ENCODE measurements around the gene SUSD4. TPM values are rescaled to one million over a fixed set of nuclear protein-coding genes. Genes with fewer than 3 reads are reported as not detected.

SUSD4 gene
- polyA plus RNA-seq, 1 of the 3 experiments (the other 2 are of a cell fraction) = 0.31 TPM

GRCh38 chr1:223332997-223333396 is 31.0 kb downstream of the SUSD4 start:
- CTCF ChIA-PET = interaction anchor here (1.3 kb wide), 1 partner anchor 10 kb away, joined by 3 read pairs; no protein-coding TSS in a partner anchor
- no peaks in the 10 kb centered on the region for H3F3A ChIP-seq (replicated peaks; ENCODE audit: insufficient read depth)

GRCh38 chr1:223331929-223332328 is 32.0 kb downstream of the SUSD4 start:
- Histone ChIP-seq H2AFZ (ENCODE audit: low read depth) (no peak overlapping the region), H3K36me3 (replicated peaks in 1 of 2; ENCODE audit: control insufficient read depth in 1 of 2, insufficient read depth in 2 of 2, low read length in 1 of 2) (no peaks in the 10 kb centered on the region), H3K4me2 (no peak overlapping the region), H3K9me2 (no peaks in the 10 kb centered on the region), H3K9me3 (no peaks in the 10 kb centered on the region), H3K27me3 (ENCODE audit: insufficient read depth) (peaks cover 4% of the 10 kb centered on the region; the same call in 1 of the 2 replicates), H3K27ac (ENCODE audit: low read depth in 2 of 2, low read length in 1 of 2) (no peak overlapping the region), H4K20me1 (ENCODE audit: insufficient read depth) (no peaks in the 10 kb centered on the region), H3K9ac (no peak overlapping the region), H3F3A (replicated peaks; ENCODE audit: insufficient read depth) (no peaks in the 10 kb centered on the region), H3K4me1 (ENCODE audit: control insufficient read depth in 1 of 2, insufficient read depth in 2 of 2, low read depth in 1 of 2, low read length in 1 of 2) (no peaks in the 10 kb centered on the region), H3K4me3 (ENCODE audit: low read depth in 2 of 2, low read length in 1 of 2) (no peak overlapping the region), H3K79me2 (ENCODE audit: insufficient read depth) (no peaks in the 10 kb centered on the region)
- no peak for TF ChIP-seq EZH2phosphoT487 (IDR thresholded peaks at IDR 0.05; ENCODE audit: borderline replicate concordance, low read depth)
- no peak for TF ChIP-seq GABPA (IDR thresholded peaks at IDR 0.05; ENCODE audit: low read depth)
- ChIA-PET POLR2A (no interaction called here), CTCF (no interaction called here)
- no peak for DNase-seq
- WGBS (ENCODE audit: low lambda C conversion rate) = 0% methylated on average over 1 of the region's 1 CpG

More at GRCh38 chr1:223332997-223333396, 31.0 kb downstream of the SUSD4 start:
- Histone ChIP-seq H3K9me2 (no peaks in the 10 kb centered on the region), H3K4me2 (no peak overlapping the region), H2AFZ (ENCODE audit: low read depth) (no peak overlapping the region), H3K9me3 (no peaks in the 10 kb centered on the region), H3K79me2 (ENCODE audit: insufficient read depth) (no peaks in the 10 kb centered on the region), H4K20me1 (ENCODE audit: insufficient read depth) (no peaks in the 10 kb centered on the region), H3K27ac (ENCODE audit: low read depth in 2 of 2, low read length in 1 of 2) (no peak overlapping the region), H3K27me3 (ENCODE audit: insufficient read depth) (peaks cover 4% of the 10 kb centered on the region; the same call in 1 of the 2 replicates), H3K4me1 (ENCODE audit: control insufficient read depth in 1 of 2, insufficient read depth in 2 of 2, low read depth in 1 of 2, low read length in 1 of 2) (no peaks in the 10 kb centered on the region), H3K36me3 (replicated peaks in 1 of 2; ENCODE audit: control insufficient read depth in 1 of 2, insufficient read depth in 2 of 2, low read length in 1 of 2) (no peaks in the 10 kb centered on the region), H3K9ac (no peak overlapping the region), H3K4me3 (ENCODE audit: low read depth in 2 of 2, low read length in 1 of 2) (no peak overlapping the region)
- no peak for DNase-seq
- no peak for TF ChIP-seq FOXJ3 (CRISPR knock-in tag; IDR thresholded peaks at IDR 0.05)
- no peak for TF ChIP-seq GABPA (IDR thresholded peaks at IDR 0.05; ENCODE audit: low read depth)
- no peak for TF ChIP-seq MXI1 (IDR thresholded peaks at IDR 0.05; ENCODE audit: low read depth, low read length)
- TF ChIP-seq, protein P1, sequence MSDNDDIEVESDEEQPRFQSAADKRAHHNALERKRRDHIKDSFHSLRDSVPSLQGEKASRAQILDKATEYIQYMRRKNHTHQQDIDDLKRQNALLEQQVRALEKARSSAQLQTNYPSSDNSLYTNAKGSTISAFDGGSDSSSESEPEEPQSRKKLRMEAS (IDR thresholded peaks at IDR 0.05; ENCODE audit: low read depth) = no peak
- TF ChIP-seq, protein P2, sequence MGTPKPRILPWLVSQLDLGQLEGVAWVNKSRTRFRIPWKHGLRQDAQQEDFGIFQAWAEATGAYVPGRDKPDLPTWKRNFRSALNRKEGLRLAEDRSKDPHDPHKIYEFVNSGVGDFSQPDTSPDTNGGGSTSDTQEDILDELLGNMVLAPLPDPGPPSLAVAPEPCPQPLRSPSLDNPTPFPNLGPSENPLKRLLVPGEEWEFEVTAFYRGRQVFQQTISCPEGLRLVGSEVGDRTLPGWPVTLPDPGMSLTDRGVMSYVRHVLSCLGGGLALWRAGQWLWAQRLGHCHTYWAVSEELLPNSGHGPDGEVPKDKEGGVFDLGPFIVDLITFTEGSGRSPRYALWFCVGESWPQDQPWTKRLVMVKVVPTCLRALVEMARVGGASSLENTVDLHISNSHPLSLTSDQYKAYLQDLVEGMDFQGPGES (IDR thresholded peaks at IDR 0.05; ENCODE audit: low read depth, low read length) = no peak
- no peak for TF ChIP-seq NFIC (IDR thresholded peaks at IDR 0.05; ENCODE audit: borderline replicate concordance)
- no peak for TF ChIP-seq TCF12 (IDR thresholded peaks at IDR 0.05)
- no peak for TF ChIP-seq POLR2AphosphoS5 (IDR thresholded peaks at IDR 0.05; ENCODE audit: low read depth, low read length)
- TF ChIP-seq SIN3A (IDR thresholded peaks at IDR 0.05; ENCODE audit: borderline replicate concordance, low read depth, low read length) = no peak
- TF ChIP-seq FOXM1 (IDR thresholded peaks at IDR 0.05; ENCODE audit: low read depth) = no peak
- POLR2A ChIA-PET = no interaction called here
- WGBS (ENCODE audit: low lambda C conversion rate) = 34% methylated on average over 7 of the region's 7 CpGs

GRCh38 chr1:223331301-223331700 is 32.7 kb downstream of the SUSD4 start:
- H3K4me3 ChIP-seq (ENCODE audit: low read depth in 2 of 2, low read length in 1 of 2) = no peak overlapping the region
- no peaks in the 10 kb centered on the region for H3K9me2 ChIP-seq
- no peaks in the 10 kb centered on the region for H4K20me1 ChIP-seq (ENCODE audit: insufficient read depth)
- H2AFZ ChIP-seq (ENCODE audit: low read depth) = no peak overlapping the region
- H3K9me3 ChIP-seq = no peaks in the 10 kb centered on the region
- no peaks in the 10 kb centered on the region for H3K4me1 ChIP-seq (ENCODE audit: control insufficient read depth in 1 of 2, insufficient read depth in 2 of 2, low read depth in 1 of 2, low read length in 1 of 2)
- CTCF ChIA-PET = no interaction called here
- peaks cover 4% of the 10 kb centered on the region; the same call in 1 of the 2 replicates for H3K27me3 ChIP-seq (ENCODE audit: insufficient read depth)
- H3K36me3 ChIP-seq (replicated peaks in 1 of 2; ENCODE audit: control insufficient read depth in 1 of 2, insufficient read depth in 2 of 2, low read length in 1 of 2) = no peaks in the 10 kb centered on the region
- DNase-seq = no peak
- H3K9ac ChIP-seq = no peak overlapping the region
- H3K27ac ChIP-seq (ENCODE audit: low read depth in 2 of 2, low read length in 1 of 2) = no peak overlapping the region
- H3K4me2 ChIP-seq = no peak overlapping the region
- WGBS (ENCODE audit: low lambda C conversion rate) = 10% methylated on average over 4 of the region's 4 CpGs
- no peaks in the 10 kb centered on the region for H3F3A ChIP-seq (replicated peaks; ENCODE audit: insufficient read depth)
- POLR2A ChIA-PET = no interaction called here
- H3K79me2 ChIP-seq (ENCODE audit: insufficient read depth) = no peaks in the 10 kb centered on the region
- TF ChIP-seq GATA2 (CRISPR knock-in tag; IDR thresholded peaks at IDR 0.05) = no peak
- TF ChIP-seq, protein P3, sequence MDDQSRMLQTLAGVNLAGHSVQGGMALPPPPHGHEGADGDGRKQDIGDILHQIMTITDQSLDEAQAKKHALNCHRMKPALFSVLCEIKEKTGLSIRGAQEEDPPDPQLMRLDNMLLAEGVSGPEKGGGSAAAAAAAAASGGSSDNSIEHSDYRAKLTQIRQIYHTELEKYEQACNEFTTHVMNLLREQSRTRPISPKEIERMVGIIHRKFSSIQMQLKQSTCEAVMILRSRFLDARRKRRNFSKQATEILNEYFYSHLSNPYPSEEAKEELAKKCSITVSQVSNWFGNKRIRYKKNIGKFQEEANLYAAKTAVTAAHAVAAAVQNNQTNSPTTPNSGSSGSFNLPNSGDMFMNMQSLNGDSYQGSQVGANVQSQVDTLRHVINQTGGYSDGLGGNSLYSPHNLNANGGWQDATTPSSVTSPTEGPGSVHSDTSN (IDR thresholded peaks at IDR 0.05) = no peak
- TF ChIP-seq USF1 (IDR thresholded peaks at IDR 0.05; ENCODE audit: borderline replicate concordance, low read depth) = no peak
- TF ChIP-seq, protein P4, sequence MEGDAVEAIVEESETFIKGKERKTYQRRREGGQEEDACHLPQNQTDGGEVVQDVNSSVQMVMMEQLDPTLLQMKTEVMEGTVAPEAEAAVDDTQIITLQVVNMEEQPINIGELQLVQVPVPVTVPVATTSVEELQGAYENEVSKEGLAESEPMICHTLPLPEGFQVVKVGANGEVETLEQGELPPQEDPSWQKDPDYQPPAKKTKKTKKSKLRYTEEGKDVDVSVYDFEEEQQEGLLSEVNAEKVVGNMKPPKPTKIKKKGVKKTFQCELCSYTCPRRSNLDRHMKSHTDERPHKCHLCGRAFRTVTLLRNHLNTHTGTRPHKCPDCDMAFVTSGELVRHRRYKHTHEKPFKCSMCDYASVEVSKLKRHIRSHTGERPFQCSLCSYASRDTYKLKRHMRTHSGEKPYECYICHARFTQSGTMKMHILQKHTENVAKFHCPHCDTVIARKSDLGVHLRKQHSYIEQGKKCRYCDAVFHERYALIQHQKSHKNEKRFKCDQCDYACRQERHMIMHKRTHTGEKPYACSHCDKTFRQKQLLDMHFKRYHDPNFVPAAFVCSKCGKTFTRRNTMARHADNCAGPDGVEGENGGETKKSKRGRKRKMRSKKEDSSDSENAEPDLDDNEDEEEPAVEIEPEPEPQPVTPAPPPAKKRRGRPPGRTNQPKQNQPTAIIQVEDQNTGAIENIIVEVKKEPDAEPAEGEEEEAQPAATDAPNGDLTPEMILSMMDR (IDR thresholded peaks at IDR 0.05) = no peak
- TF ChIP-seq MXI1 (IDR thresholded peaks at IDR 0.05; ENCODE audit: low read depth, low read length) = no peak
- no peak for TF ChIP-seq NRF1 (IDR thresholded peaks at IDR 0.05; ENCODE audit: low read depth, low read length)
- TF ChIP-seq EP300 (IDR thresholded peaks at IDR 0.05; ENCODE audit: borderline replicate concordance in 1 of 2, low read depth in 1 of 2, low read length in 1 of 2) = no peak

Data from SK-N-SH (cell line).